SU-DHL-6 (cell line): Measurements from ENCODE around the gene KRT77.

Source experiments
- H2AFZ ChIP-seq: fragments of 200-600 bp; sonication (generic); 2 replicates; pipeline ENCODE4 v1.6.1; 2014; ENCODE audit warnings: low read depth, mild to moderate bottlenecking, moderate library complexity, mixed read lengths, antibody characterized with exemption, low read length; ENCODE audit not compliant: severe bottlenecking
- H3F3A ChIP-seq: fragments of 200-600 bp; shearing (Covaris generic); 2 replicates; pipeline ENCODE4 v1.6.0; 2016; ENCODE audit warnings: antibody characterized with exemption, mild to moderate bottlenecking; ENCODE audit not compliant: insufficient read depth
- H3K27ac ChIP-seq: fragments of 200-600 bp; sonication (generic); 2 replicates; pipeline ENCODE4 v1.5.1; 2016; ENCODE audit warnings: low read depth, mild to moderate bottlenecking, low read length, moderate library complexity, mixed read lengths
- H3K27me3 ChIP-seq: fragments of 200-600 bp; sonication (generic), shearing (Covaris generic); 2 replicates; pipeline ENCODE4 v1.6.0; 2014; ENCODE audit warnings: mild to moderate bottlenecking, low read length
- H3K36me3 ChIP-seq: fragments of 200-600 bp; sonication (generic); 2 replicates; pipeline ENCODE4 v1.6.1; 2014; ENCODE audit warnings: mild to moderate bottlenecking, low read length, mixed read lengths
- H3K4me2 ChIP-seq: fragments of 300-600, 200-600 bp; shearing (Covaris generic), sonication (generic); 2 replicates; pipeline ENCODE4 v1.6.0; 2014; ENCODE audit warnings: low read length, low read depth, mild to moderate bottlenecking; ENCODE audit not compliant: poor library complexity, severe bottlenecking
- H3K4me3 ChIP-seq: fragments of 200-600 bp; sonication (generic); 2 replicates; pipeline ENCODE4 v1.5.1; 2014; ENCODE audit warnings: antibody characterized with exemption, low read length, mild to moderate bottlenecking, mixed read lengths; ENCODE audit not compliant: insufficient read depth, poor library complexity, severe bottlenecking
- H3K79me2 ChIP-seq: fragments of 200-600 bp; sonication (generic); 2 replicates; pipeline ENCODE4 v1.6.1; 2014; ENCODE audit warnings: mild to moderate bottlenecking, low read length, moderate library complexity; ENCODE audit not compliant: insufficient read depth
- H3K9ac ChIP-seq: fragments of 200-600 bp; sonication (generic); 2 replicates; pipeline ENCODE4 v1.7.0; 2014; ENCODE audit warnings: mild to moderate bottlenecking, low read length
- H3K9me2 ChIP-seq: fragments of 200-600 bp; sonication (generic); replicated peaks from 2 replicates; pipeline ENCODE4 v1.6.1; 2014; ENCODE audit warnings: low read length; ENCODE audit not compliant: insufficient read depth
- H3K9me3 ChIP-seq: fragments of 200-600 bp; sonication (generic); 2 replicates; pipeline ENCODE4 v1.6.1; 2014; ENCODE audit warnings: low read length, mixed read lengths; ENCODE audit not compliant: insufficient read depth
- H4K20me1 ChIP-seq: fragments of 200-600 bp; sonication (generic); 2 replicates; pipeline ENCODE4 v1.6.1; 2014; ENCODE audit warnings: low read depth, mild to moderate bottlenecking, antibody characterized with exemption, low read length, moderate library complexity, mixed read lengths
- EZH2phosphoT487 ChIP-seq: fragments of 200-600 bp; sonication (generic), shearing (Covaris generic); conservative IDR thresholded peaks from 2 replicates; pipeline ENCODE4 v1.6.1; 2018; ENCODE audit warnings: mild to moderate bottlenecking, antibody characterized with exemption, low read length, moderate library complexity, mixed read lengths
- TF ChIP-seq, protein P1 (sequence below): fragments of 200-600 bp; sonication (generic); IDR thresholded peaks from one replicate; pipeline ENCODE4 v1.5.1; 2017; ENCODE audit warnings: antibody characterized with exemption, mild to moderate bottlenecking, low read length, moderate library complexity; ENCODE audit not compliant: insufficient read depth, poor library complexity, severe bottlenecking

Gene KRT77

DNA sequence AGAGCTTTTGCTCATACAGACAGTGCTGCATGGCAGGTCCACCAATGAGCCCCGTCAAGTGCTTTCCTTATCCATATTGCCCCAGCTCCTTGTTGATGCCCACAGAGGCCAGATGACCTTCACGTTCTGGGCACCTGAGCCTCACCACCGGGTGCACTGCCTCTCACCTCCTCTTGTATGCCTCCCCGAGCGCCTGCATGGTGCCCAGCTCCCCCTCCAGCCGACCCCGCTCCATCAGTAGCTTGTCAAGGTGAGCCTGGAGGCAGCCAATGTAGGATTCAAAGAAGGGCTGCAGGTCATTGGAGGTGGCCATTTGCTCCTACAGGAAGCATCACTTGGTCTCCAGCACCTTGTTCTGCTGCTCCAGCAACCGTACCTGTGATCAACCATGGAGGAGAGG, 31.8 kb upstream of the KRT77 start:
- H3K9ac ChIP-seq, result no peak overlapping the region
- H3K9me2 ChIP-seq, result no peaks in the 10 kb centered on the region
- H4K20me1 ChIP-seq, result no peaks in the 10 kb centered on the region
- H2AFZ ChIP-seq, result no peak overlapping the region
- H3K4me2 ChIP-seq, result no peak overlapping the region
- H3K27ac ChIP-seq, result no peak overlapping the region
- no peaks in the 10 kb centered on the region for H3K9me3 ChIP-seq
- H3K79me2 ChIP-seq, result no peaks in the 10 kb centered on the region
- no peak overlapping the region for H3K4me3 ChIP-seq
- no peaks in the 10 kb centered on the region for H3K36me3 ChIP-seq
- H3K27me3 ChIP-seq, result no peaks in the 10 kb centered on the region
- no peak for TF ChIP-seq EZH2phosphoT487
- TF ChIP-seq, protein P1, sequence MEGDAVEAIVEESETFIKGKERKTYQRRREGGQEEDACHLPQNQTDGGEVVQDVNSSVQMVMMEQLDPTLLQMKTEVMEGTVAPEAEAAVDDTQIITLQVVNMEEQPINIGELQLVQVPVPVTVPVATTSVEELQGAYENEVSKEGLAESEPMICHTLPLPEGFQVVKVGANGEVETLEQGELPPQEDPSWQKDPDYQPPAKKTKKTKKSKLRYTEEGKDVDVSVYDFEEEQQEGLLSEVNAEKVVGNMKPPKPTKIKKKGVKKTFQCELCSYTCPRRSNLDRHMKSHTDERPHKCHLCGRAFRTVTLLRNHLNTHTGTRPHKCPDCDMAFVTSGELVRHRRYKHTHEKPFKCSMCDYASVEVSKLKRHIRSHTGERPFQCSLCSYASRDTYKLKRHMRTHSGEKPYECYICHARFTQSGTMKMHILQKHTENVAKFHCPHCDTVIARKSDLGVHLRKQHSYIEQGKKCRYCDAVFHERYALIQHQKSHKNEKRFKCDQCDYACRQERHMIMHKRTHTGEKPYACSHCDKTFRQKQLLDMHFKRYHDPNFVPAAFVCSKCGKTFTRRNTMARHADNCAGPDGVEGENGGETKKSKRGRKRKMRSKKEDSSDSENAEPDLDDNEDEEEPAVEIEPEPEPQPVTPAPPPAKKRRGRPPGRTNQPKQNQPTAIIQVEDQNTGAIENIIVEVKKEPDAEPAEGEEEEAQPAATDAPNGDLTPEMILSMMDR, result no peak
- no peaks in the 10 kb centered on the region for H3F3A ChIP-seq

DNA sequence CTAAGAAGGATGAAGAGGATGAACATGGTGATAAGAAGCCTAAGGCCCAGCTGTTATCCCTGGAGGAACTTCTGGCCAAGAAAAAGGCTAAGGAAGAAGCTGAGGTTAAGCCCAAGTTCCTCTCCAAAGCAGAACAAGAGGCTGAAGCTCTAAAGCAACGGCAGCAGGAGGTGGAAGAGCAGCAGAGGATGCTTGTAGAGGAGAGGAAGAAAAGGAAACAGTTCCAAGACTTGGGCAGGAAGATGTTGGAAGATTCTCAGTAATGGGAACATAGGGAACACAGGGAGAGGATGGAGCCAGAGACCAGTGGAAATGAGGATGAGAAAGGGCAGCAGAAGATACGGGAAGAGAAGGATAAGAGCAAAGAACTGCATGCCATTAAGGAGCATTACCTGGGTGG, 27.5 kb upstream of the KRT77 start:
- no peaks in the 10 kb centered on the region for H3K9me2 ChIP-seq
- H3K27me3 ChIP-seq, result no peaks in the 10 kb centered on the region
- H3K9me3 ChIP-seq, result no peaks in the 10 kb centered on the region
- no peak overlapping the region for H3K4me3 ChIP-seq
- no peak overlapping the region for H3K27ac ChIP-seq
- no peaks in the 10 kb centered on the region for H3K79me2 ChIP-seq
- no peak overlapping the region for H2AFZ ChIP-seq
- TF ChIP-seq, protein P1, result no peak
- TF ChIP-seq EZH2phosphoT487, result no peak
- no peaks in the 10 kb centered on the region for H3F3A ChIP-seq
- H3K9ac ChIP-seq, result no peak overlapping the region
- no peaks in the 10 kb centered on the region for H3K36me3 ChIP-seq
- H3K4me2 ChIP-seq, result no peak overlapping the region
- H4K20me1 ChIP-seq, result no peaks in the 10 kb centered on the region

DNA sequence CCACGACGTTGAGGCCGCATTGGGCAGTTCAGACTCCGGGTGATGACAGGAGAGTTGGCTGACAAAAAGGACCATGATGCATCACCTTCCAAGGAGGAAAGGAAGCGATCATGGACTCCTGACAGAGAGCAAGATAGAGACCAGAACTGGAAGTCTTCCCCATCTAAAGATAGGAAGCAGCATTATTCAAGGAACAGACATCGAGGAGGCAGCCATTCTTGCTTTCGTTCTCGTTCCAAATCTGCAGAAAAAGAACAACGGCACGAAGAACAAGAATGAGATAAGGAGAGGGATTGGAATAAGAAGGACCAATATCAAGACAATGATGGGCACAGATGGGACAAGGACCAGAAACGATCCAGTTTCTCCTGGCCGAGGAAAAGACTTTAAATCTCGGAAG, 27.1 kb upstream of the KRT77 start:
- Histone ChIP-seq H3K9ac (no peak overlapping the region), H3K4me2 (no peak overlapping the region), H3K4me3 (no peak overlapping the region), H2AFZ (no peak overlapping the region), H4K20me1 (no peaks in the 10 kb centered on the region), H3K79me2 (no peaks in the 10 kb centered on the region), H3K36me3 (no peaks in the 10 kb centered on the region), H3K9me2 (no peaks in the 10 kb centered on the region), H3K27me3 (no peaks in the 10 kb centered on the region), H3K27ac (no peak overlapping the region), H3K9me3 (no peaks in the 10 kb centered on the region), H3F3A (no peaks in the 10 kb centered on the region)
- TF ChIP-seq, protein P1, result no peak
- TF ChIP-seq EZH2phosphoT487, result no peak

DNA sequence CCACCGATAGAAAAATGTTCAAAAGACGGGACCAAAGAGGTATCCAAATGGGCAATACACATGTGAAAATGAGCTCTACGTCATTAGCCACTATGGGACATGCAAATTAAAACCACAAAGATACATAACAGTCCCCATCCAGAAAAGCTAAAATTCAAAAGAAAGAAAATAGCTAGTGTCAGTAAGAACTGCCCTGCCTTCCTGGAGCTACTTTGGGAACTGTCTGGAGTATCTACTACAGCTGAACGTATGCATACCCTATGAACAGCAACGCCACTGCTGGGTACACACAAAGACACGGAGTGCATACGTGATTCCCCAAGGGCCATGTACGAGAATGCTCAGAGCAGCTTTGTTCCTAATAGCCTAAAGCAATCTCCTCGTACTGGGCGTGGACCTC, 25.8 kb upstream of the KRT77 start:
- Histone ChIP-seq H3K9ac (no peak overlapping the region), H3K27me3 (no peaks in the 10 kb centered on the region), H3K9me3 (no peaks in the 10 kb centered on the region), H2AFZ (no peak overlapping the region), H3K79me2 (no peaks in the 10 kb centered on the region), H3K36me3 (no peaks in the 10 kb centered on the region), H3K4me3 (no peak overlapping the region), H3F3A (no peaks in the 10 kb centered on the region), H3K4me2 (no peak overlapping the region), H4K20me1 (no peaks in the 10 kb centered on the region), H3K27ac (no peak overlapping the region), H3K9me2 (no peaks in the 10 kb centered on the region)
- no peak for TF ChIP-seq EZH2phosphoT487
- TF ChIP-seq, protein P1, result no peak
